Neural progenitor cell (in vitro differentiated cells): ENCODE measurements around the gene TMEM190. TPM values are rescaled to one million over a fixed set of nuclear protein-coding genes. Genes with fewer than 3 reads are reported as not detected.

Source experiments
- DNase-seq: peaks from one replicate; pipeline ENCODE4 v3.0.0-alpha.2; 2016; ENCODE audit warnings: low spot score
- H2AFZ ChIP-seq: fragments of 200-600 bp; sonication (generic); replicated peaks from 2 replicates; pipeline ENCODE4 v1.6.1; 2016; ENCODE audit warnings: antibody characterized with exemption
- H3F3A ChIP-seq: fragments of 200-600 bp; sonication (generic); 2 replicates; pipeline ENCODE4 v1.6.1; 2016; ENCODE audit warnings: antibody characterized with exemption, low read depth
- H3K27ac ChIP-seq: fragments of 200-600 bp; sonication (generic); 2 replicates; pipeline ENCODE4 v1.5.1; 2016; ENCODE audit warnings: mild to moderate bottlenecking
- H3K27me3 ChIP-seq: fragments of 200-600 bp; sonication (generic); 2 replicates; pipeline ENCODE4 v1.6.1; 2016; ENCODE audit warnings: mild to moderate bottlenecking, moderate library complexity
- H3K36me3 ChIP-seq: fragments of 200-600 bp; sonication (generic); 2 replicates; pipeline ENCODE4 v1.5.1; 2016
- H3K4me1 ChIP-seq: fragments of 200-600 bp; sonication (generic); 2 replicates; pipeline ENCODE4 v1.6.1; 2016; ENCODE audit warnings: mixed run types
- H3K4me2 ChIP-seq: fragments of 200-600 bp; sonication (generic); 2 replicates; pipeline ENCODE4 v1.6.1; 2016
- H3K4me3 ChIP-seq: fragments of 200-600 bp; sonication (generic); 2 replicates; pipeline ENCODE4 v1.5.1; 2016
- H3K79me2 ChIP-seq: fragments of 200-600 bp; sonication (generic); 2 replicates; pipeline ENCODE4 v1.6.1; 2016; ENCODE audit warnings: low read depth
- H3K9ac ChIP-seq: fragments of 200-600 bp; sonication (generic); 2 replicates; pipeline ENCODE4 v1.6.1; 2016
- H3K9me3 ChIP-seq: fragments of 200-600 bp; sonication (generic); 2 replicates; pipeline ENCODE4 v1.5.1; 2016; ENCODE audit warnings: low read depth
- H4K20me1 ChIP-seq: fragments of 200-600 bp; sonication (generic); 2 replicates; pipeline ENCODE4 v1.6.1; 2016; ENCODE audit warnings: low read depth
- H3K27ac Mint-ChIP-seq: 3 replicates; pipeline ENCODE4 v1.8.0; 2021; ENCODE audit warnings: mixed read lengths
- H3K27me3 Mint-ChIP-seq: 2 replicates; pipeline ENCODE4 v1.8.0; 2022; ENCODE audit warnings: low read depth, mild to moderate bottlenecking, inconsistent platforms, moderate library complexity, mixed read lengths; ENCODE audit not compliant: insufficient read depth
- H3K36me3 Mint-ChIP-seq: 3 replicates; pipeline ENCODE4 v1.8.0; 2021; ENCODE audit warnings: mixed read lengths
- H3K4me1 Mint-ChIP-seq: 3 replicates; pipeline ENCODE4 v1.8.0; 2021; ENCODE audit warnings: mixed read lengths
- H3K4me3 Mint-ChIP-seq: 3 replicates; pipeline ENCODE4 v1.8.0; 2021; ENCODE audit warnings: mild to moderate bottlenecking, moderate library complexity, mixed read lengths
- H3K9me3 Mint-ChIP-seq: 3 replicates; pipeline ENCODE4 v1.8.0; 2020; ENCODE audit warnings: mixed read lengths
- EZH2 ChIP-seq: fragments of 200-600 bp; sonication (generic); IDR thresholded peaks from 2 replicates; pipeline ENCODE4 v1.6.1; 2017; ENCODE audit warnings: antibody characterized with exemption, mild to moderate bottlenecking, moderate library complexity
- EZH2phosphoT487 ChIP-seq: fragments of 200-600 bp; sonication (generic); IDR thresholded peaks from 2 replicates; pipeline ENCODE4 v1.6.1; 2017; ENCODE audit warnings: antibody characterized with exemption
- total RNA-seq: library from RNA; depleted of rRNA; stranded (reverse); fragments of >200 nt; gene quantifications from 2 replicates; pipeline ENCODE4 v1.2.3, GENCODE V29; 2015; ENCODE audit warnings: low replicate concordance
- TF ChIP-seq, protein P1 (sequence below): fragments of 200-600 bp; sonication (generic); IDR thresholded peaks from 2 replicates; pipeline ENCODE4 v1.5.1; 2017; ENCODE audit warnings: antibody characterized with exemption, mild to moderate bottlenecking

The TMEM190 gene
- total RNA-seq, 1 donor from 2014 or later: not detected

DNA sequence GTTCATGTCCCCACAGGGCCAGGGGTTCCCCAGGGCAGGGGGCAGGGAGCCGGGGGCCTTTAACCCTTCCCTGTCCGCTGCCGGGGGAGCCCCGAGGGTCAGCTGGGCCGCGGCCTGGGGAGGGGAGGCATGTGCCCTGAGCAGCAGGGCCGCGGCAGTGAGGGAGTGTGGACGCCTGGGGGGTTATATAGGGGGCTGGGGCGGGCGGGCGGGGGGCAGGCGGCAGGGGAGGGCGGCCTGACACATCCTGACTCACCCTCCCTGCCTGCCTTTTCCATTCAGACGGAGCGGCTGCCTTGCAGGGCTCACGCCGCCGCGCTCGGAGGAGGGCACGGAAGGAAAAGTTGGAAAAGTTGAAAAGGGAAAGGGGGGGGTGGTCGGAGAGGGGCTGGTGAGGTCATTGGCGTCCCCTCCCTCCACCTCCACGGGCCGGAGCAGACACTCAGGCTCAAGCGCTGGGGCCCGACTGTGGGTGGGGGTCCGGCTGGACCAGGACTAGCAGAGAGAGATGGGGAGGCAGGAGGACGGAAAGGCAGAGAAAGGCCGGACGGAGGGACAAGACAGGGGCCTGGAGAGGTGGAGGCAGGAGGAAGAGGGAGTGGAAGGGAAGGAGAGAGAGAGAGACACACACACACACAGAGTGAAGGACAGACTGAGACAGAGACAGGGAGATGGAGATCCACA lies 6.2 kb upstream of the TMEM190 start, which contains the start of gene IL11:
Gene IL11, minus strand, starts transcription at position 159 of the 684 bp plus-strand sequence. Its CDS starts 153 bp downstream, at position 6.
- Histone ChIP-seq H3K9me3 (no peaks in the 10 kb centered on the region), H2AFZ (peak within 1 kb of the TSS; percentile 89), H3K79me2 (no peaks in the 10 kb centered on the region), H3K27ac (no peak within 1 kb of the TSS), H3K9ac (no peak within 1 kb of the TSS), H3K36me3 (no peaks in the 10 kb centered on the region), H4K20me1 (no peaks in the 10 kb centered on the region), H3K4me2 (peak within 1 kb of the TSS; percentile 95), H3K27me3 (peaks cover 80% of the 10 kb centered on the region), H3K4me3 (peak within 1 kb of the TSS; percentile 55), H3K4me1 (peaks cover 14% of the 10 kb centered on the region), H3F3A (peaks cover 19% of the 10 kb centered on the region)
- DNase-seq: peak; percentile 44
- peak; percentile 47 for TF ChIP-seq EZH2
- peak; percentile 60 for TF ChIP-seq EZH2phosphoT487
- TF ChIP-seq, protein P1, sequence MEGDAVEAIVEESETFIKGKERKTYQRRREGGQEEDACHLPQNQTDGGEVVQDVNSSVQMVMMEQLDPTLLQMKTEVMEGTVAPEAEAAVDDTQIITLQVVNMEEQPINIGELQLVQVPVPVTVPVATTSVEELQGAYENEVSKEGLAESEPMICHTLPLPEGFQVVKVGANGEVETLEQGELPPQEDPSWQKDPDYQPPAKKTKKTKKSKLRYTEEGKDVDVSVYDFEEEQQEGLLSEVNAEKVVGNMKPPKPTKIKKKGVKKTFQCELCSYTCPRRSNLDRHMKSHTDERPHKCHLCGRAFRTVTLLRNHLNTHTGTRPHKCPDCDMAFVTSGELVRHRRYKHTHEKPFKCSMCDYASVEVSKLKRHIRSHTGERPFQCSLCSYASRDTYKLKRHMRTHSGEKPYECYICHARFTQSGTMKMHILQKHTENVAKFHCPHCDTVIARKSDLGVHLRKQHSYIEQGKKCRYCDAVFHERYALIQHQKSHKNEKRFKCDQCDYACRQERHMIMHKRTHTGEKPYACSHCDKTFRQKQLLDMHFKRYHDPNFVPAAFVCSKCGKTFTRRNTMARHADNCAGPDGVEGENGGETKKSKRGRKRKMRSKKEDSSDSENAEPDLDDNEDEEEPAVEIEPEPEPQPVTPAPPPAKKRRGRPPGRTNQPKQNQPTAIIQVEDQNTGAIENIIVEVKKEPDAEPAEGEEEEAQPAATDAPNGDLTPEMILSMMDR: no peak
- no peak within 1 kb of the TSS for H3K27ac Mint-ChIP-seq
- H3K4me3 Mint-ChIP-seq: peak within 1 kb of the TSS; percentile 85
- no peaks in the 10 kb centered on the region for H3K36me3 Mint-ChIP-seq
- peaks cover 21% of the 10 kb centered on the region for H3K4me1 Mint-ChIP-seq
- H3K9me3 Mint-ChIP-seq: peaks cover 2% of the 10 kb centered on the region
- peaks cover 38% of the 10 kb centered on the region for H3K27me3 Mint-ChIP-seq

DNA sequence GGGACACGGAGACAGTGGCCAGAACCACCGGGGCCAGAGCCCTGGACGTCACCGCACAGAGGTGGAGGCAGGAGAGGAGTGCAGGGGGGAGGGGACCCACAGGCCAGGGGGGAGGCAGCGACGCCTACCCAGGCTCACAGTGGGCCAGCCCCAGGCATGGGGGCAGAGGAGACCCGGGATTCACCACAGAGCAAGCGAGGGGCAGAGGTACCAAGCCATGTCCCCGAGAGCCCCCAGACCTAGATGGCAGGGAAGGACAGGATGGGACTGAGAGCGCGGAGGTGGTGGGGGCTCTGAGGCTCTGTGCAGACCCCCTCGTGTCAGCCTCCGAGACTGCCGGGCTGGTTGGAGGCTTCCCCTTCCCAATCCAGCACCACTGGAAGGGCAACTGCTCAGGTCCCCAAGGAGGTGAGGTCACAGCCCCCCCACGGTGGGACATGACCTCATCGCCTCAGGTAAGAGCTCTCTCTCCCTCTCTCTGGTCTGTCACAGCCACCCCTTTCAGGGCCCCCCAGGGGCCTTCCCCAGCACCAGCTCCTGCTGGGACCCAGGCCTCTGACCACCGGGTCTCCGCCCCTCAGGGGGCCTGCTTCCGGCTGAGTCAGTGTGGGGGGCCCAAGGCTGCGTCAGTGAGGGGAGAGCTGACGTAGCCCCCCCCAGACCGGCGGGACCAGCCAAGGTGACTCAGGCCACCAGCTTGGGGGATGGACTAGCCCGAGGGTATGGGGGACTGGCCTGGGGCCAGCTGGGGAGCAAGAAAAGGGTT lies 4.1 kb upstream of the TMEM190 start:
- H3K4me3 Mint-ChIP-seq: peak overlapping the region; percentile 49
- no peak overlapping the region for H3K4me3 ChIP-seq
- H3K9me3 ChIP-seq: no peaks in the 10 kb centered on the region
- H3K4me1 ChIP-seq: peaks cover 28% of the 10 kb centered on the region
- H4K20me1 ChIP-seq: no peaks in the 10 kb centered on the region
- peaks cover 36% of the 10 kb centered on the region for H3K27me3 Mint-ChIP-seq
- no peak for DNase-seq
- H3F3A ChIP-seq: peaks cover 34% of the 10 kb centered on the region
- H3K79me2 ChIP-seq: no peaks in the 10 kb centered on the region
- no peak overlapping the region for H3K9ac ChIP-seq
- peak overlapping the region; percentile 69 for H3K27ac Mint-ChIP-seq
- TF ChIP-seq, protein P1: no peak
- TF ChIP-seq EZH2: no peak
- TF ChIP-seq EZH2phosphoT487: no peak
- H3K36me3 ChIP-seq: no peaks in the 10 kb centered on the region
- H3K27me3 ChIP-seq: peaks cover 88% of the 10 kb centered on the region
- H3K9me3 Mint-ChIP-seq: peaks cover 2% of the 10 kb centered on the region
- H3K4me2 ChIP-seq: no peak overlapping the region
- H3K27ac ChIP-seq: no peak overlapping the region
- no peak overlapping the region for H2AFZ ChIP-seq
- no peaks in the 10 kb centered on the region for H3K36me3 Mint-ChIP-seq
- peaks cover 27% of the 10 kb centered on the region for H3K4me1 Mint-ChIP-seq

DNA sequence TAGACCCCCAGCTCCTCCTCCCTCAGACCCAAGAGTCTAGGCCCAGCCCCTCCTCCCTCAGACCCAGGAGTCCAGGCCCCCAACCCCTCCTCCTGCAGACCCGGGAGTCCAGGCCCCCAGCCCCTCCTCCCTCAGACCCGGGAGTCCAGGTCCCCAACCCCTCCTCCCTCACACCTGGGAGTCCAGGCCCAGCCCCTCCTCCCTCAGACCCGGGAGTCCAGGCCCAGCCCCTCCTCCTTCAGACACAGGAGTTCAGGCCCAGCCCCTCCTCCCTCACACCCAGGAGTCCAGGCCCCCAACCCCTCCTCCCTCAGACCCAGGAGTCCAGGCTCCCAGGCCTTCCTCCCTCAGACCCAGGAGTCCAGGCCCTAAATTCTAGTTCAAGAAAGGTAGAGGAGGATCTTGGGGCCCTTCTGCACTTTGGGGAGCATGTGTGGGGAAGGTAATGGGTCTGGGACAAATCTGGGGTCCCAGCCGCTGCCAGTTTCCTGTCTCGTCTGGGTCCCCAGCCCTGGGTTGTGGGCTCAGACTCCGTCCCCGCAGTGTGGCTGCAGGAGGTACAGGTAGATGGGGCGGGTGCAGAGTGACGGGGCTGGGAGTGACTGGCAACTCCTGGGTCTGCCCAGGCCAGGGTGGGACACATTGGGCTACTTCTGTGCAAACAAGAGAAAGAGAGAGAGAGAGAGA lies 3.2 kb upstream of the TMEM190 start:
- no peaks in the 10 kb centered on the region for H3K79me2 ChIP-seq
- H3K27ac ChIP-seq: no peak overlapping the region
- peaks cover 27% of the 10 kb centered on the region for H3K4me1 Mint-ChIP-seq
- no peak overlapping the region for H3K9ac ChIP-seq
- TF ChIP-seq, protein P1: no peak
- TF ChIP-seq EZH2phosphoT487: no peak
- no peak overlapping the region for H3K4me3 ChIP-seq
- H3K27me3 ChIP-seq: peaks cover 88% of the 10 kb centered on the region
- H3K4me3 Mint-ChIP-seq: peak overlapping the region; percentile 40
- H3K36me3 ChIP-seq: no peaks in the 10 kb centered on the region
- peaks cover 34% of the 10 kb centered on the region for H3F3A ChIP-seq
- H3K4me1 ChIP-seq: peaks cover 37% of the 10 kb centered on the region
- no peak overlapping the region for H2AFZ ChIP-seq
- H3K9me3 Mint-ChIP-seq: no peaks in the 10 kb centered on the region
- H4K20me1 ChIP-seq: no peaks in the 10 kb centered on the region
- peak overlapping the region; percentile 54 for H3K4me2 ChIP-seq
- H3K9me3 ChIP-seq: no peaks in the 10 kb centered on the region
- peak overlapping the region; percentile 57 for H3K27ac Mint-ChIP-seq
- no peaks in the 10 kb centered on the region for H3K36me3 Mint-ChIP-seq
- no peak for DNase-seq
- peaks cover 33% of the 10 kb centered on the region for H3K27me3 Mint-ChIP-seq
